ENCODE measurements around the gene AGO3.
A peak's percentile ranks its signal among the peaks of the same experiment; 100 is the strongest.
"Not testable (repeated sequence)": the region's sequence is repeated elsewhere in the genome, so short reads cannot be mapped to it uniquely, and the experiment has no call there.

Gene AGO3

DNA sequence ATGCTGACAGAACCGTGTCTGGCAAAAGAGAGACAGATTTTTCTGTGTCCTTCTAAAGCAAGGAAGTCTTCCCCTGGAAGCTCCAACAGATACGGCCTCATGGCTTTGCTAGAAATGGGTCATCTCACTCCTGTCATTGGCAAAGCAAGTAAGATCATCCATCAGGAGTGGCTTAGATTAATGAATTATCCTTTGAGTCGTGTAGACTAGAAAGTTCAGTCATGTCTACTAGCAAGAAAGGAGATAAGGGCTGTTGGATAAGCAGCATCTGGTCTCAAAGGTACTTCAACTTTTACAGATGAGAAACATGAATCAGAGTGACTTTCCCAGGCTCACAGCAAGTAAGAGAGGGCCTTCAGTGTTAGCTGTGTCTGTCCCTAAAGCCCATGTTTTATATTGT lies 3.4 kb upstream of the AGO3 start:
- no peak for DNase-seq

DNA sequence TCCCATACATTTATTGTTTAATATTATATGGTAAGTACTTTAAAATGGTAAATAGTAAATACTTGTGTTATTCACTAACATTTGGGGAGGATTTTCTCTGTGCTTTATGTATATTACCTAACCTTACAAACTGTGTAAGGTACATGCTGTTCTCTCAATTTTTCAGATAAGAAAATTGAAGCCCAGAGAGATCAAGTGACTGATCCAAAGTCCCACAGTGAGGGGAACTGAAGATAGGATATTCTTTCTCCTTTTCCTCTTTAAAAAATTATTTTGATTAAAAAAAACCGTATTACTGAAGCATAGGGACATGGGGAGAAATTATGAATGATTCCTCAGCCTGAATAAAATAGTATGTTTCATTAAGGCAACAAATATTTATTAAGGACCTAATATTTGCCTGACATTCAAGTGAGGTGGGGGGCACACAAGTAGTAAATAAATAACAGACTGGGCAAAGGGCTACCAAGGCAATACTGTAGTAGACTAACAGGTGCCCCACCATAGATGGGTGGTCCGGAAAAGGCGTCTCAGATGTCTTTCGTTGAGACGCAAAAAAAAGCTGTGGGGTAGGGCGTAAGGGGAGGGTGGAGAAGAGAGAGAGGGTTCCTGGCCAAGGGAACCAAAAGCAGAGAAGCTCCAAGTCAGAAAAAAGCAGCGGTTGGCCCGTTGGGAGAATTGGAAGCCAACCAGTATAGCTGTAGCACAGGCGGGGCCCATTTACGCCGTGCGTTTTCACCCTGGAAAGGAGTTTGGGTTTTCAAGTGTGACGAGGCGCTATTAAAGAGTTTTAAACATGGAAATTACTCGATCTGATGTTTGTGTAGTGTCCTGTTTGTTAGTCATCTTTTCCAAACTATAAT lies 944 bp upstream of the AGO3 start:
- peak; percentile 98 for DNase-seq

DNA sequence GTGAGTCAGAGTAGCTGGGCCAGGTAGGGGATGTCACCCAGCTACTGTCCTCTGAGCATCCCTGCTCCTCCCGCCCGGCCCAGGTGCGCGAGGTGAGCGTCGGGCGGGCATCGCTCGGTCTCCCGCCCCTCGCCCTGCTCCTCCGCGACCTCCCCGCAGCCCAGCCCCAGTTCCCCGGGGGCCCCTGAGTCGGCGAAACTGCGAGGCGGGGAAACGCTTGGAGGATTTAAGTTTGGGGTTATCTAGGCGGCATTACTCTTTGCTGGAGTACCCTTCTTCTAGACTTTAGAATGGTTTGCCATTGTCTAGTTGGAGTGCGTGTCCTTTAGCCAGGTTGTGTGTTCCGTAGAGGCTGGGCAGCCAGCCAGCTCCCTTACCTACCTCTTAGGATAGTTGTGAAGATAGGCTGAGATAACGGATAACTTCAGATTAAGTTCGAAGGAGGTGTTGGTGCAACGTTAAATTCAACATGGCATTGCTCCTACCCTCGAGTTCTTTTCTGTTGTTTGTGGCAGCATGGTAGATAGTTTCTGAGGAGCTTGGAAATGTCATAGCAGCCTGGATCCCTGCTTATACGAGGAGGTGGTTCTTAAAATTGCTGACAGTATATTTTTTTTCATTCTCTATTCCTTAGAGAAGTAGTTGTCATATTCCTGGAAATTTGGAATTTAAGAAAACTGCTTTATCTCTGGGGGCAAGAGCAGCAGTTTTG lies 697 bp downstream of the AGO3 start:
- DNase-seq = peak; percentile 92

DNA sequence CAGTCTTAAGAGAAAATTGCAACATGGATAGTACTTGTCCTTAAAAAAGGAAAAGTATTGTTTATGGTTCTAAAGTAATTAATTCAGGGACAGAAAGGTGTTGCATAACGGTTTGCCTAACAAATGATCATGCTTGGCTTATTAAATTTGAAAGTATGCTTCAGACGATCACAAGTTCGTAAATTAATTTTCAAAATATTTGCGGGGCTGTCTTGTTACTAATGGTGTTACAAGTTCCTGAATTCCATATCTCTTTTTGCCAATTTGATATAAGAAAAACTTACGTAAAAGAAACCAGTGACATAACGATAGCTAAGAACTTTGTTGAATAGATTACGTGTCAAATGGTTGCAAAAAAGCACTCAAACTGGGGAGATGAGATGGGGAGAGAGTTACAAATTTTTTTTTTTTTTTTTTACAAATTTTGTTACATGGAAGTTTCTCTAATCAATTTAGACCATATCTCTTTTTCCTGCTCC lies 1.3 kb downstream of the AGO3 start:
- DNase-seq = no peak

DNA sequence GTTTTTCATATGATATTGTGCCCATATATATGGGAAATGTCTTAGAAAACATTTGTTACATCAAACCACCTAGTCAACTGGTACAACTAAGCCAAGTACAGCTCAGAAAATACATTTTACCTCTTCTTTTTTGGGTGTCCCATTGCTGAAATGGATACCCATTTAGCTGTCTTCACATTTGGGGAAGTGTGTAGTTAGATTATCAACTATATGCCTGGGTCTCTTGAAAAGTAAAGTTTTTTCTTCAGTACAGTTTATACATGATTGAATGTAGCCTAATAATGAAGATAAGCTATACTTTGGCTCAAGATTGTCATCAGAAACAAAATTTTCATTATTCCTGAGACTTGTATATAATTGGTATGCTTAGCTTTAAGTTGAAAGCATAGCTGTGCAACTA lies 2.0 kb downstream of the AGO3 start:
- no peak for DNase-seq

- no peak for DNase-seq
Measured at GRCh38 chr1:35935442-35936388, 4.8 kb downstream of the AGO3 start.

- no peak for DNase-seq
Measured at GRCh38 chr1:35936838-35937237, 5.9 kb downstream of the AGO3 start.

DNA sequence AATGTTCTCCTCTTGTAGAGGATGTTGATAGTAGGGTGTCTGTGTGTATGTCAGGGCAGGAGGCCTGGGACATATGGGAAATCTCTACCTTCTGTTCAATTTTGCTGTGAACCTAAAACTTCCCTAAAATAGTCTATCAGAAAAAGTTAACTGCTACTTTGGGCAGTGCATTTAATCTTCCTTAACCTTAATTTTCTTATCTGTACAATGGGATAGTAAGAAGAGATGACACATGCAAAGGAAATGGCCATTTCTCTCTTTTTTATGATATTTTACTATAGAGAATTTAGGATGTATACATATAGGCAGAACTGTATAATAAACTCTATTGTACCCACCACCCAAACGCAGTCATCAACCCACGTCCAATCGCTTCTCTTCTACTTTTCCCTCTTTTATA lies 8.6 kb downstream of the AGO3 start:
- no peak for DNase-seq

- DNase-seq = no peak
Measured at GRCh38 chr1:35945327-35945726, 14.4 kb downstream of the AGO3 start.

GRCh38 chr1:35947547-35947946 lies 16.6 kb downstream of the AGO3 start:
- no peak for DNase-seq

GRCh38 chr1:35958558-35958957 lies 27.7 kb downstream of the AGO3 start:
- no peak for DNase-seq

- no peak for DNase-seq
Measured at GRCh38 chr1:35959304-35959703, 28.4 kb downstream of the AGO3 start.

DNA sequence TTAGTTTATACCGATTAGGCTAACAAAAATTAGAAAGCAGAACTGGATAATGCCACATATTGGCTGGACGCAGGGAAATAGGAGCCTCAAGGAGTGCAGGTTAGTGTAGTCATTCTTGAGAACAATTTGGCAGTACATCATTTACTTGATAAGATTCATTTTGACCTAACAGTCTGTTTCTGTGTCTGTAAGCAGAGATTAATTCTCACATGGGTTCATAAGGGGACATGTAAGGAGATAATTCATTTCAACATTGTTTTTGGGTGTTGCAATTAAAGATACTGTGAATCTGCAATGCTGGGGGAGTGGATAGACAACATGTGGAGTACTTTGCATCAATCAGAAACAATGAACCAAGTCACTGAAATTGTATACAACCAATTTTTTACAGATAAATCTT lies 32.0 kb downstream of the AGO3 start:
- DNase-seq = no peak

GRCh38 chr1:35964277-35964676 lies 33.4 kb downstream of the AGO3 start:
- DNase-seq = not testable (repeated sequence)

- DNase-seq = no peak
Measured at GRCh38 chr1:35968396-35968795, 37.5 kb downstream of the AGO3 start.

DNA sequence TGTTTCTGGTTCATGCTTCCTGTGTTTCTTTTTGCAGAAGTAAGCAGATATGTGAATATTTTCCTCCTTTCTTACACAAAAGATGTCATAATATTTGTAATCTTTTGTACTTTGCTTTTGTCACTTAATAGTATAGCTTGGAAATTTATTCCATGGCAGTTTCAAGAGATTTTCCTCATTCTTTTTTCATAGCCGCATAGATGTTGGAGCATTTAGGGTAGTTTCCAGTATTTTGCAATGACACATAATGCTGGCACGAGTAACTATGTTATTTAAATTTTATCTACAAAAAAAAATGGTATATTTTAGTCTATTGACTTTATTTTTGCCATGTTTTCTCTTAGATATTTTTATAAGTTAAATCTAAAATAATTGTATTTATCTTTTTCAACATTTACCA lies 40.7 kb downstream of the AGO3 start:
- no peak for DNase-seq

DNA sequence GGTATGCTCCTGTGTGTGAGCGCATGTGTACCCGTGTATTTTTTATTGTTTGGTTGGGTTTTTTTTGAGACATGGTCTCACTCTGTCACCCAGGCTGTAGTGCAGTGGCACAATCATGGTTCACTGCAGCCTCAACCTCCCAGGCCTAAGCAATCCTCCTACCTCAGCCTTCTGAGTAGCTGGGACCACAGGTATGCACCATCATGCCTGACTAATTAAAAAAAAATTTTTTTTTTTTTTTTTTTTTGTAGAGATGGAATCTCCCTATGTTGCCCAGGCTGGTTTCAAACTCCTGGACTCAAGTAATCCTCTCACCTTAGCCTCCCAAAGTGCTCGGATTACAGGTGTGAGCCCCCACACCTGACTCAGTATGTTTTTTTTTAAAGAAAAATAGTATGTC lies 41.7 kb downstream of the AGO3 start:
- not testable (repeated sequence) for DNase-seq

DNA sequence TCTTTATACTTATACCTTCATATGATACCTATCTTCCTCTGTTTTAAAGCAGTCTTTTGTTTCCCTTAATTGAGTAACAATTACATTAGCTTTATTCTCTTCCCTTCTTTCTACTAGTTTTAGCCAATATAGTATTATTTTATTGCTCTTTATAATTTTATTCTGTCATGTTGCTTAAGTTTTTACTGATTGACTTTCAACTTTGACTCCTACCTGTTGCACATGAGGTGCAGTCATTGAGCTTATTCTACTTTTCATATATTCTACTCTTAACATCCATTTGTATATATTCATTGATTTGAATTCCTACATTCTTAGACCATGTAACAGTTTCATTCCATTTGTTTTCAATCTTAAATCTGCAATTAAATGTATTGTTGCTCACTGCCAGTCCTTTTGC lies 49.2 kb downstream of the AGO3 start:
- DNase-seq = no peak

GRCh38 chr1:35988237-35988636 lies 57.3 kb downstream of the AGO3 start:
- DNase-seq = no peak

DNA sequence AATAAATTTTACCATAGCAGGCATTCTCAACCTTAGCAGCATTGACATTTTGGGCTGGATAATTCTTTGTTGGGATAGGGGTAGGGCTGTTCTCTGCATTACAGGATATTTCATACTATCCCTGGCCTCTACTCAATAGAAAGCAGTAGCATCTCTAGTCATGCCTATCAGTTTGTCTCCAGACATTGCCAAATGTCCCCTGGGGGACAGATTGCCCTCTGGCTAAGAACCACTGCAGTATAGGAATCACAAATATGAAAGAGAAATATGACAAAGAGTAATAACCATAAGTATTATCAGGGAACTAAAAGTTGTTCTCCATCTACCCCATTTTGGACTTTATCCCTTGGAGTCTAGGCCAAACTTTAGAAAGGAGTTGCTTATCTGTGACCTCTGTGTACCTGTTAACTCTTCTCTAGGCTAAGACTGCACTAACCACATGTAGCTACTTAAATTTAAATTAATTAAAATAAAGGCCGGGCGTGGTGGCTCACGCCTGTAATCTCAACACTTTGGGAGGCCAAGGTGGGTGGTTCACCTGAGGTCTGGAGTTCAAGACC lies 76.1 kb downstream of the AGO3 start:
- DNase-seq = no peak

GRCh38 chr1:36007741-36008140 lies 76.8 kb downstream of the AGO3 start:
- DNase-seq = no peak

GRCh38 chr1:36008546-36009197 lies 77.8 kb downstream of the AGO3 start:
- no peak for DNase-seq
